ENCODE results near the gene KCNJ3.

Gene KCNJ3, protein sequence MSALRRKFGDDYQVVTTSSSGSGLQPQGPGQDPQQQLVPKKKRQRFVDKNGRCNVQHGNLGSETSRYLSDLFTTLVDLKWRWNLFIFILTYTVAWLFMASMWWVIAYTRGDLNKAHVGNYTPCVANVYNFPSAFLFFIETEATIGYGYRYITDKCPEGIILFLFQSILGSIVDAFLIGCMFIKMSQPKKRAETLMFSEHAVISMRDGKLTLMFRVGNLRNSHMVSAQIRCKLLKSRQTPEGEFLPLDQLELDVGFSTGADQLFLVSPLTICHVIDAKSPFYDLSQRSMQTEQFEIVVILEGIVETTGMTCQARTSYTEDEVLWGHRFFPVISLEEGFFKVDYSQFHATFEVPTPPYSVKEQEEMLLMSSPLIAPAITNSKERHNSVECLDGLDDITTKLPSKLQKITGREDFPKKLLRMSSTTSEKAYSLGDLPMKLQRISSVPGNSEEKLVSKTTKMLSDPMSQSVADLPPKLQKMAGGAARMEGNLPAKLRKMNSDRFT

DNA sequence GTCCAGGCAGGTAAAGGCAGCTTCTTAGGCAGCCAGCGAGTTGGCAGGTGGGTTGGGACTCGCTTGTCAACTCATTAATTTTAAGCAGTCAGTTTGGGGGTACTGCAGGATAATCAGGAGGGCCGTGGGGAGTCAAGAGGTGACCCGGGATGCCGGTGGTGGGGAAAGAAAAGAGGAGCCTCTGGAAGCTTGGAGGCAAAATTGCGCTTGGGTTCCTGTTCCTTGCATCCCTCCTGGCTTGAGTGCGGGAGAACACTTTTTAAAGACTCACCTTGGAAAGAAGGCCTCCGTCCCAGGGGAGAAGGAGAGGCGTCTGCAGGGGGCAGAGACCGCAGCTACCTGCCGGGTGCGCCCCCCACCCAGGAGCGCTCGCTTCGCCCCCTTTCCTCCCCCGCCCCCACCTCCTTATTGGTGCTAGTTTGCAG is at the start of gene KCNJ3:
TSS of gene KCNJ3 (plus strand) at position 400 of the 425 bp plus-strand sequence. CDS start 81 bp downstream, outside the sequence.
- no peak for DNase-seq

DNA sequence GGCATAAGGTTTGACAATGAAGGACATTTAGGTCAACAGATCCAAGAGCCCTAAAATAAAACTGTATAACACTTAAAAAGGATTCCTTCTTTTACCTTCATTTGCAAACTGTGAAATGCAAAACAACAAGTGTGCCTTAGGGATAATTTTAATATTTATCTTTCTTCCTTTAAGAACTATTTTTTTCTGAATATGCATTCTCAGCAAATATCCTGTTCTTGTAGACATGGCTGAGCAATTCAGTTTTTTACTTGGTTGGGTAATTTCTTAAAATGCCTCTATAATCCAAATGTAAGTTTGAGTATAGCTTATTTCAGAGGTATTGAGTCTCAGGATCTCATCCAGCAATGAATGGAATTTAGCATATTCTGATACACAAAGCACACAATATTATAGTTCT is 43.0 kb upstream of the KCNJ3 start:
- no peak for DNase-seq

DNA sequence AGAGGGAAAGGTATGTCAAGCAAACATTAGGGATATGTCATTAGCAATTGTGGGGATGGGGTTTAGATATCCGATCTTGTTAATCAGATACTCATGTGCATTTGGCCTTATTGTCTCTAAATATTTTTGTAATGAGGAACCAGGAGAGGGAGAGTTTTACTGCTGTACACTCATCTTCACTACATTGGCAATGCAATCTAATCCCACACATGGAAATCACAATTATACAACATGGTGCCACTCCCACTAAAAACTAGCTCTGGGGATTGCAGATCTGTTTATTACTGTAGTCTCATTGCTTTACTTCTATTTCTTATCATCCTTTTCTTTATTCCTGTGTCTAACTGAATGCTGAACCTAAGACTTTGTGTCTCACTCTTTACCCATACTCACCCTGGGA is 39.6 kb upstream of the KCNJ3 start:
- no peak for DNase-seq

DNA sequence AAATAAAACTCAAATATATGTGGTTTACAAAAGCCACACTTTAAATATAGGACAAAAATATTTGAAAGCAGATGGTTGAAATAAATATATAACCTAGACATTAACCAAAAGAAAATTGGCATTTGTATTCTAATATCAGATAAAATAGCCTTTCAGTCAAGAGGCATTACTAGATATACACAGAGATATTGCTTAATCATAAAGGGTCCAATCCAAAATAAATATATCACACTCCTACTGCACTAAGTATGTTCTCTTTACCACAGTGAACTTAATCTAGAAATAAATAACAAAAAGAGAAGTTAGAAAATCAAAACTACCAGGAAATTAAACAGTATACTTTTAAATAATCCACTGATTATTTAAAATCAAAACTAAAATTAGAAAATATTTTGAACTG is 34.2 kb upstream of the KCNJ3 start:
- DNase-seq = no peak

DNA sequence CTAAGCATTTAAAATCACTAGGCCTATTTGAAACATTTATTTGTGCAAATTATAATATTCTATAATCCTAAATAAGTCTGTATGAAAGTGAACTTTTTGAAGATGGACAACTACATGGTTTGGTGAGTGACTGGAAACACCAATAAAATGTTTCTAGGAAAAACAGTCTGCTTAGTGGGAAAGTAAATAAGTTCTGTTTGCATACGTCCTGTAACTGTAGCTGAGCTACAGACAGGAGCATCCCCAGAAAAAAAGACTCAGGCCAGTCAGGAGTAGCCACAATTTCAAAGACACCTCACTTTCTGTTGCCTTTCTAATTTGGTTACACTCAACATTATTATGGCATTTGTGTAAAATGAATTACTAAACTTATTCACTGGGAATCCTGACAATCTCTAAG is 28.4 kb upstream of the KCNJ3 start:
- DNase-seq = no peak

DNA sequence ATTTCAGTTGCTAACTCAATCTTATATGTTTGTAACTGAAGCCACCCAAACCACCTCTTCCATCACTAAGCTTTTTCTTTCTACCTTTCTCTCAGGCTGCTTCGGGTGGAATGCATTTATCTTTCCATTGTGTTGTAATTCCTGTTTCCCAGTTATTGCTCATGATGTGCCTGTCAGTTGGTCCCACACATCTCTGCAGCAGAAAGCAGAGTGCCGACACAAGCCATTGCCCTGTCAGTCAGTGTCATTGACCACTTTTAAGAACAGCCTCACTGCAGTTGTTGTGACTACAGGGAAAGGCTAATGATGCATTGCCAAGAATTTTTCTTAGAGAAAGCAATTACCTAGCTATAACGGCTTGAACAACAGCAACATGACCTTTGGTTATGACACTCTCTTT is 24.8 kb upstream of the KCNJ3 start:
- DNase-seq = no peak

DNA sequence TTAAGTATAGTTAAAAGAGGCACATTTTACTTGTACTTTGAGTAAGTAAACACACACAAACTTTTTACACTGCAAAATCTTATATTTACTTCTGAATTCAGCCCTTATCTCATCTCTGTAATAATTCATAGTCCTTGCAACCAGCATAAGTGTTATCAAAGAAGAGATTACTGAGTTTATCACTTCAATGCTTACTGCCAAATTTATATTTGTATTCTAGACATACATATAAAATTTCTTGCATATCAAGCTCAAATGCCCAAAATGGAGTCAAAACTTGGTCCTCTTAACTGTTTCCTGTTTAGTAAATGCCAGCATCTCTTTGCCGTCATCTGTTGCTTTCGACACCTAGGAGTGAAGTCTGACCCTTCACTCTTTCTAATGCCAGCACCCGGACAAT is 21.1 kb upstream of the KCNJ3 start:
- no peak for DNase-seq

DNA sequence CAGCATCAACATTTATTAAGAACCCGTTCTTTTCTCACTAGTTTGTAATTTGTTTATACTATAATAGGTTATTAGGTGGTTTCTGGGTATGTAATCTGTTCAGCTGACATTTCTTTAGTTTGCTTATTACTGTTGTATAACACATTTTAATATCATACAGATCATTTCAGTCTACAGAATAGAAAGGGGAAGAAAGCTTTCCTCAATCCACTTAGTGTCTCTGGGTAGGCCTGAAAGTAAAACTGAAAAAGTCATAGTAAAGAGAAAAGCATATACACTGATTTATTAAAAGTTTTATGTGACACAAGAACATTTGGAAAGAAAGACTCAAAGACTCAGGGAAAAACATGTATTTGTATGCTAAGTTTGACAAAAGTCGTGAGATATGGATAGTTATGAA is 16.8 kb upstream of the KCNJ3 start:
- no peak for DNase-seq

DNA sequence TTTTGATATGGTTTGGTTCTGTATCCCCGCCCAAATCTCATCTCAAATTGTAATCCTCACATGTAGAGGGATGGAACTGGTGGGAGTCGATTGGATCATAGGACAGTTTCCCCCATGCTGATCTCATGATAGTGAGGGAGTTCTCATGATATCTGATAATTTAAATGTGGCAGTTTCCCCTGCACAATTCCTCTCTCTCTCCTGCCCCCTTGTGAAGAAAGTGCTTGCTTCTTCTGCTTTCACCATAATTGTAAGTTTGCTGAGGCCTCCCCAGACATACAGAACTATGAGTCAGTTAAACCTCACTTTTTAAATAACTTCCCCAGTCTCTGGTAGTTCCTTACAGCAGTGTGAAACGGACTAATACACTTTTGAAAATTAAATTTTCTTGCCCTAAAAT is 12.3 kb upstream of the KCNJ3 start:
- DNase-seq = no peak

DNA sequence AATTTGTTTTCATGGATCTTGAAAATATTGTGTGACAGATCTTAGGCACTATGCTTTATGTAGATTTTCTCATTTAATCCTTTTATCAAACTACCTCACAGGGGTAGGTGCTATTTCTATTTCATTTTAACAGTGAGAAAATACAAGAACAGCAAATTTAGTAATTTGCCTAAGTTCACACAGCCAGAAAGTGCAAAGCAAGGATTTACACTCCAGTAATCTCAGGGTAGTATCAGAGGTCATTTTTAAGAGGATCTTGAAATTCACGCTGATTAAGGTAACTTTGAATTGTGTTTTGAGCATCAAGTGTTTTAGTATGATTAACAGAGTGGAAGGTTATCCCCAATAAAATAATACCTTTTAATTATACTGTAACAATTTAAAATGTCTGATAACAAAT is 10.1 kb upstream of the KCNJ3 start:
- DNase-seq = no peak

DNA sequence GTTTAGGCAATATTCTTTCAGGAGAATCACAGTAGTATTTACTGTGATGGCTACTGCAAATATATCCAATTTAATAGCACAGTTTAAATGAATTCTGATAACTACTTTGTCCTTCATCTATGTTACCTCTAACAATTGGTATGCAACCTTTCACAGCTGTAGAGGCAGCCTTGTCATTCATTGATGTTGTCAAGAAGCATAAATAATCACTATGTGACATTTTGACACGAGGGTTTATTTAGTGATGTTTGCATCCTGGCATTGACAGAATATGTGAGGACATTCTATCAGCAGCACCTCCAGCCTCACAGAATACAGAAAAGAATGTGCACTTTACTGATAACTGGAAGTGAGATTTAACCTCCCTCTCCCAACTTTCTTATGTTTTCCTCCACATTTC is 9.3 kb upstream of the KCNJ3 start:
- DNase-seq = no peak

DNA sequence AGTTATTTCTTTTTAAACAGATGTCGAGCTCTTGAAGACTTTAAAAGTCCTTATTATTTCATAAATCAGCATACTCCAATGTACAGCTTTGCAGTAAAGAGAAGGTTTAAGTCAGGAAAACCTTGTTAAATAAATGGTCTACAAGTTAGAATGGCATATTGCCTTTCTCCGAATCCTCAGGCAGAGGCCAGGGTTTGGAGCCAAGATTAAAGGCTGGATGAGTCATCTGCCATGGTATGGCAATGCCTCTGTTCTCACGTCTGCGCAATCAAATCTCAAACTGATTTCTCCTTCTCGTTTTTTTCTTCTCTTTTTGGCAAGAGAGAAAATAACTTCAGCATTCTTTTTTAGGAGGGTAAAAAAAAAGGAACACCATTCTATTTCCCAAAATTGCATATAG is 5.6 kb upstream of the KCNJ3 start:
- DNase-seq = no peak

DNA sequence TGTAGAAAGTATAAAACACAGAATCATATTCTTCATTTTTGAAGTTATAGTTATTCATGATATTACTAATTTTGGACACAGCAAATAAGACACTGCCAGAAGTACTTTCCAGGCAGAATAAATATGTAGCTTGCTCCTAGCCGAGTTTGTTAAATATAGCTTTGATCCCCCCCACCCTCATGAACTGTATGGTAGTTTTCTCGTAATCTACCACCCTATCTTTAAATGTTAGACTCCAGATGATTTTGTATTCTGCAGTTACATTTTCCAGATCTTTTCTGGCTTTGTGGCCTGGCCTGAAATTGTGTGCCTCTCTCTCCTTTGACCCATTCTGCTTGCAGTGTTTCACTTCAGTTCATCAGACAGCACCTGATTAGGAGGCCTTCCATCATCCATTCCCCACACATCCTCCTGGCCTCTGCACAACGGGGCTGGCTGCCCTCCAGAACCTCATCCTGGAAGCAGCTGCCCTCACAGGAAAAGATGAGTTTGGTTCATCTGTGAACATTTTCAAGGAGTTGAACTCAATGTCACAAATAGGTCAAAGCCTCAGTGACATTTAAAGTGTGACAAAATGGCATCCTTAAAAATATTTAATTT is 4.7 kb upstream of the KCNJ3 start:
- no peak for DNase-seq

DNA sequence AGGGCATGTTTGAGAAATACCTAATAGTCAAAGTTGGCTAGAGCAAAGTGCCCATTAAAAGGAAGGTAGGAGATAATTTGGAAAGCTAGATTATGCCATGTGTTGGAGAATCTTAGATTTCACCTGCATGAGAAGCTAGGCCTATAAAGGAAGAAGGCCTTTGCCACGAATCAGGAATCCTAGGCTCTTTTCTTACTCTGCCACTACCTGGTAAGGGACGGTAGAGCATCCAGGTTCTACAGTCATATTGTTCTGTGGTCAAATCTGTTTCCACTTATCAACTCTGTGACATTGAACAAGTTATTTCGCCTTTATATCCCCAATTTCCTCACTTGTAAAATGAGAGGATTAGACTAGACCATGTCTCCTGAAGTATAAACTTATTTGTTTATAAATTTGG is 3.6 kb upstream of the KCNJ3 start:
- DNase-seq = no peak

DNA sequence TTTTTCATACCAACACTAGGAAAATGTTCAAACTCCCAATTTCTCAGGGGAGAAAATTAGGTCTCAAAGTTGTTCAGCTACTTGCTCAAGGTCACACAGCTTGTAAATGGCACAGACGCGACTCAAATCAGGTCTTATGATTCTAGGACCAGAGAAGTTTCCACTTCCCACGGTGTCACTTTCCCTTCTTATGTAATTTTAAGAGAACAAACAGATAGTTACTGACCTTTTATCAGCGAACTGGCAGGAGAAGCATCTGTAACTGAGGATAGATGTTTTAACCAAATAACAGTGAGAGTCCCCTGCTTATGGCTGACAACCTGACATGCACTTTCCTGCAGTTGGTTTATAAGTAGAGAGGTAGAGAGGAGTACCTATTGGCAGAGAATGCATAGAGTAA is 2.1 kb upstream of the KCNJ3 start:
- no peak for DNase-seq

DNA sequence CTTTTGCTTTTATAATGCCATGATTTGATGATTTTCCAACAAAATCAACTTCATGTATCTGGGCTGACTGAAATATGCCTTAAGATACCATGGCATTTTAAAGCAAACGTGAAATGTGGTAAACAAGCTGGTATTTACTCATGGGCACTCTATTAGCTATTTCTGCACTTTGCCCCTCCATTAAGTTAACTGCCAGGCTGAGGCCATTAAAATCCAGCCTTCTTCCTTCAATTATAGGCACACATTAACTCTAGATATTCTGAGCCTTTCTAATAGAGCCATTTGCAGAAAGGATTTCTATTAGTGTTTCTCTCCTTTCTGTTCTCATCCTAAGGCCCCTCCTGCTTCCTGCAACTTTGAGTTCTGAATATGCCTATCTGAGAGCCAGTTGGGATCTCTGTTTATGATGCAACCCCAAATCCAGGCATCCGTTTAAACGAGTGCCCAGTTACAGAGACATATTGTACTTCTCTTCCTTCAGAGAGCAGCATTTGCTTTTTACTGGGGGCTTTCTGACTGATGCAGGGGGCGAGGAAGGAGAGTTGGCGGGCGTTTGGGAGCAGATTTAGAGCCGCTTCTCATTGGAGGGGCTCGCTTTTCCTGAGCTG is 1.6 kb upstream of the KCNJ3 start:
- DNase-seq = no peak

DNA sequence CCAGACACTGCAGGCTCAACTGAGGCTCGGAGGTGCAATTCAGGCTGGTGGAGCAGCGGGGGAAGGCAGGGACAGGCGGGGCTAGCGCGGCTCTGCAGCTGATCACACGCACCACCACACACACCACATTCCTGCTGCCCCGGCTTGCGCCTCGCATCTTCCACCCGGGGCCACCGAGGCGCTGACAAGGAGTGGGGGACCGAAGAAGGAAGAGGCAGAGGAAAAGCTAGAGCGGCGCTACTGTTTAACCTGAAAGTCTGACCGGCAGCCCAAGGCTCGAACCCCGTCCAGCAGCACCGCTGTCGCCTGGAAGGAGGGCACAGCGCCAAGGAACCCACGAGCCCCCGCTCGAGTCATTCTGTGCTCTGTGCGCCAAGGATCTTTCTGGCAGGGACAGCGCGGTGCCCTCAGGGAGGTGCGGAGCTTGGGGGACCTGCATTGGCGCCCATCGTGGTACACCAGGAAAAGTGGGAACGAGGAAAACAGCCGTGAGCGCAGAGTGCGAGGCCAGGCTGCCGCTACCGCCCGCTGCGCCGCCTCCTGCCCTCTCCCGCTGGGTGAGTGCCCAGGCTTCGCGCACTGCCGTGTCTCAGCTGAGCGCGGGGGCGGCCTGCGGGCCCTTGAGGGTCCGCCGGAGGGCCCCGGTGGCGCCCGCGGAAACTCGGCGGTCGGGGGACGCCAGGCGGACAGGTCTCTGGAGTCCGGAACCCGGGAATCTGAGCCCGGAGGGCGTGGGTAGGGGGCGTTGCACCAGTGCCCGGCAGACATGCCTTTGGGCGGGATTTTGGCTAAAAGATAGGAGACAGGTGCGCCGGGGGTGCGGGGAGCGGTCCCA is 860 bp upstream of the KCNJ3 start:
- no peak for DNase-seq

DNA sequence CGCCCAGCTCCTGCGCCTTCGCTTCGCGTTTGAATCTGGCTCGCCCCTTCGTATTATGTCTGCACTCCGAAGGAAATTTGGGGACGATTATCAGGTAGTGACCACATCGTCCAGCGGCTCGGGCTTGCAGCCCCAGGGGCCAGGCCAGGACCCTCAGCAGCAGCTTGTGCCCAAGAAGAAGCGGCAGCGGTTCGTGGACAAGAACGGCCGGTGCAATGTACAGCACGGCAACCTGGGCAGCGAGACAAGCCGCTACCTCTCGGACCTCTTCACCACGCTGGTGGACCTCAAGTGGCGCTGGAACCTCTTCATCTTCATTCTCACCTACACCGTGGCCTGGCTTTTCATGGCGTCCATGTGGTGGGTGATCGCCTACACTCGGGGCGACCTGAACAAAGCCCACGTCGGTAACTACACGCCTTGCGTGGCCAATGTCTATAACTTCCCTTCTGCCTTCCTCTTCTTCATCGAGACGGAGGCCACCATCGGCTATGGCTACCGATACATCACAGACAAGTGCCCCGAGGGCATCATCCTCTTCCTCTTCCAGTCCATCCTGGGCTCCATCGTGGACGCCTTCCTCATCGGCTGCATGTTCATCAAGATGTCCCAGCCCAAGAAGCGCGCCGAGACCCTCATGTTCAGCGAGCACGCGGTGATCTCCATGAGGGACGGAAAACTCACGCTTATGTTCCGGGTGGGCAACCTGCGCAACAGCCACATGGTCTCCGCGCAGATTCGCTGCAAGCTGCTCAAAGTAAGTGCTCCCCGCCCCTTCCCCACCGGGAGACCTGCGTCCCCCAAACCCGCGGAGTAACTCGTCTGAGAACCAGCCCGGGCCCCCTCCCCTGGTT is 453 bp downstream of the KCNJ3 start:
- DNase-seq = no peak

DNA sequence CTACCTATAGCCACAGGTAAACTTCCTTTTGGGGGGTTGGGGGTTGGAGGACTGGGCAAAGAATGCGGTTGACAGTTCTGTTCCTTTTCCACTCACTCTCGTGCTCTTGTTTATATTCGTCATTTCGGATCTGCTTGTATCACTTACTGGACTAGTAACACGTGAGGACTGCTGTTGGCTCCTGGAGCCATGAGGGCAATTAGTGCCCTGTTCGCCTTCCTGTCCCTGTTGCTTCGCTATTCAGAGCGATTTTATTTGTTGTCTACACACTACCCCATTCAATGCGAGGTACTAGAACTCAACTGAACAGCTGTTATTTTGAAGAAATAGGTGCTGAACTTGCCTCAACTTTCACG is 1.1 kb downstream of the KCNJ3 start:
- no peak for DNase-seq

DNA sequence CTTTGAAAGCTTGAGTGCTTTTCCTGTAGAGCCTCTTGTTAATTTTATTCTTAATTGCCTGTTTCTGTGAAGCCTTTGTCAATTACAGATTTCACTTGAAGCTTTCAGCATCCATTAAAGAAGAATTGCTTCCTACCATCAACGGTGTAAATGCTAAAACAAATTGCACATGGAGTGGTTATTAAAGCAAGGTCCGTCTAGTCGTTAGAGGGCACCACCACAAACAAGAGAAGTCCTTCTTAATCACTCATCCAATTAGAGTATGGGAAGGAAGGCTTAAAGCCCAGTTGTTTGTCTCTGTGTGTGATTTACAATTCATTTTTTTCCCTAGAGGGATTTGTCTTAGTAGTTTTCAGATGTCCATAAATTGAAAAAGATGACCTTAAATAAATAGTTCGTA is 1.6 kb downstream of the KCNJ3 start:
- DNase-seq = no peak

DNA sequence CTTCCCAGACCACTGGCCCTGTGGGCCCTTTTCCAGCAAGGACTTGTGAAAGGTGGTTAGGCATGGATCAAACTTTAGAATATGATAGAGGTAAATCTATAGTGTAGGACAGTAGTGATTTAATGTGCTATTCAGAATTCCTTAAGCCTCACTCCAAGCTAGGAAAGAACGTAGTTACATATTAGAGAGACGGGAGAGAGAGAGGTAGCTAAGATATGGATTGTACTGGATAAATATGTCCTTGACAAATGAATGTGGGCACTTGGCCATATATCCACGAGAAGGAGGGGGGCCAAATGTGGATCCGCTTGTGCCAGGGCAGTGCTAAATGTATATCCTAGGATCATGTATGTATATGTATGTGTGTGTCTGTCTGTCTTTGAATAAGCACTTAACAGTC is 6.5 kb downstream of the KCNJ3 start:
- no peak for DNase-seq

DNA sequence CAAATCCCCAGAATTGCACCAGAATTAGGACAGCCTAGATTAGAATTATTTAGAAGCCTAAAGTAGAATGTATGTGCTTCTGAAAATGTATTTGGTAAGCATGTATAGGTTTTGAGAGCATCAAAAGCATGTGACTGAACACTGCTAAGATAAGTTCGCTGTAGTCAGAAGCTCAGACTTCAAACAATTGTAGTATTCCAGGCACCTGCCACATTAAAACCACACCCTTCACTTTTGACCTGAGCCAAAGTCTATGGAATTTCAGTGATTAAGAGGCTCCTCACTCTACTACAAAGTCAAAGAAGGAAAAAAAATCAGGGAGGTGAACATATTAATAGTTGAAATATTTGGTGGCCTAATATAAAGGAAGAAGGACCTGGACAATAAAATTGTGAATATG is 8.2 kb downstream of the KCNJ3 start:
- DNase-seq = no peak
